HG02938 (cell line): ENCODE results near the gene RENBP.

Experiments used
- ATAC-seq: cut with Tn5 transposase; IDR thresholded peaks from one replicate; pipeline ENCODE4 v1.9.1; 2021; ENCODE audit warnings: mild to moderate bottlenecking, moderate library complexity; ENCODE audit not compliant: unreplicated experiment

RENBP gene

DNA sequence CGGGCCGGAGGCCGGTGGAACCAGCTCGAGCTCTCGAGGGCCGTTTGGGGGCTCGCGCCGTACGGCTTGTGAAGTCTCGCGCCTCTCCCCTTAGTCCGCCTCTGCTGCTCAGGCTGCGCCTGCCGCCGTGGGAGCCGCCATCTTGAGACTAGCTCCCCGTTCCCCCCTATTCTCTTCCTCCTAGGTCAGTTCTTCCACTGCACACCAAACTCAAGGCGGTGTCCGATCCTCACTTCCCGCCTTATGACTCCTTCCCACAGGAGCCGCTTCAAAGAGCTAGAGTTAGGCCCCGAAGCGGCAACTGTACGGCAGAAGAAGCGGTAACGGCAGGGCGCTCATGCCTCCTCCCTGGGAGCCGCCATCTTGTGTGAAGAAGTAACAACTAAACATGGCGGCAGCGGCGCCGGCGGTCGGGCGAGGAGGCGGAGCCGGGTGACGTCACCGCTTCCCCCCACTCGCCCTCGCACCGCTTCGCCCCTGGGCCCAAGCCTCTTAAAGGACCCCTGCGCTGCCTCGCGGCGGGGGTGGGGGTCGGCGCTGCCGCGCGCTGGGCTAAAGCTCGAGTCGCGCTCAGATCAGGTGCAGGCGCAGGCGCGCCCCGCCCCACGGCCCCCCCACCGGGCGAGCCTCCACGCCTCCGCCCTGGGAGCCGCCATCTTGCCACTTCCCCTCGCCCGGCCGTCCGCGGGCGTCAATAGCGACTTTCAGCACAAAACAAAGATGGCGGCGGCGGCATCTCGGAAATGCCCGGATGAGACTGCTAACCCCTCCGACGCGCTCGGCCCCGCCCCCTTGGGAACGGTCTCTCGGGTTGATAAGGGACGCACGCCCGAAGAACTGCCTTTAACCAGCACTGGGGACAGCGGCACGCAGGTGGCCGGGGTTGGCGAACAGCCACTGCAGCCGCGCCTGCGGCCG lies 27.3 kb upstream of the RENBP start, which contains the start of gene HCFC1:
HCFC1 (minus strand) TSS at position 369 of the 918 bp plus-strand sequence. CDS start 978 bp downstream, outside the sequence.
- ATAC-seq, result peak; percentile 43

- ATAC-seq, result peak; percentile 26
Measured at GRCh38 chrX:153971124-153971449, 26.6 kb upstream of the RENBP start.

- ATAC-seq, result peak; percentile 6
Measured at GRCh38 chrX:153970357-153971123, 26.1 kb upstream of the RENBP start.

GRCh38 chrX:153969904-153970356 lies 25.5 kb upstream of the RENBP start:
- ATAC-seq, result no peak

GRCh38 chrX:153969125-153969903 lies 24.9 kb upstream of the RENBP start:
- ATAC-seq, result no peak

DNA sequence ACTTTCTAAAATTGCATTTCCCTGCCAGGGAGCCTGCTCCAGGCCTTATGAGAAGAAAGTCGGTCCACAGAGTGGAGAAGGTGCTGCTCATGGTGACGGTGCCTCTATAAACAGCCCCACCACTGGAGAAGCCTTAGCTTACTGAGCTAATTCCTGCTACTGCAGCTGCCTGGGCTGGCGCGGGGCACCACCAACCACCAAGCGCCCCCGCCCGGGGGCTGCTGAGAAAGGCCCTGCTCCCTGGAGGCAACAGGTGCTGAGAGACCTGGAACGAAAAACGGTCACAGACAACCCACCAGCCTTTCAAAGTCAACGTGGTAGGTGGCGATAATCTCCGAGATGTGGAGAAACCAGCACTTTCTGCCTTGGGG lies 24.3 kb upstream of the RENBP start:
- ATAC-seq, result no peak

GRCh38 chrX:153968255-153968654 lies 23.8 kb upstream of the RENBP start:
- ATAC-seq, result no peak

DNA sequence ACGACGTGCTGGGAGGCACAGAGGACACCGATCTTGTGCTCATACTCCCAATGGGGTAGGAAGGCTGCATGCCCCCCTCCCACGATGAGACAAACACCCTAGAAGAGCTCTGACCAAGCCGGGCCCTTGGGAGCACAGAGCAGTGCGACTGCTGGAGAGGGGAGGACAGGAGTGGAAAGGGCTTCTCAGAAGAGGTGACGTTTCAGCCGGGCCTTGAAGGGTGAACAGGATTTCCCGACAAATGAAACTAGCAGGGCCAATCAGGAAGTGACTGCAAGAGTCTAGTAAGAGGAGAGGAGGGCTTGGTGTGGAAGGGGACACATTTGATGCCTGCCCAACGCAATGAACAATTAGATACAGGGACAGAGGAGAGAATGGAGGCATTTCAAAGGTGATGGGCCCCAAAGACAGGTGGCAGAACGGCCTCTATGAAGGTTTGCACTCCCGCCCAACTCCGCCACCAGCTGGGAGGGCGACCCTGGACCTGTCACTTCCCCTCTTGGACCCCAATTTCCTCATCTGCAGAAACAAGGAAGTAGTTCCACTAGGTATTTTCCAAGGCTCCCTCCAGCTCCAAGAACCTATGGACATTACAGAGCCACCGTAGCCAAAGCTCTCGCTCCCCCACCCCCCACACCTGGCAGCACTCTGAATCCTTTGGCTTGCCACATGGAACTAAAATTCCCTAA lies 23.2 kb upstream of the RENBP start:
- ATAC-seq, result no peak

- ATAC-seq, result no peak
Measured at GRCh38 chrX:153966841-153967535, 22.5 kb upstream of the RENBP start.

- no peak for ATAC-seq
Measured at GRCh38 chrX:153966283-153966688, 21.8 kb upstream of the RENBP start.

DNA sequence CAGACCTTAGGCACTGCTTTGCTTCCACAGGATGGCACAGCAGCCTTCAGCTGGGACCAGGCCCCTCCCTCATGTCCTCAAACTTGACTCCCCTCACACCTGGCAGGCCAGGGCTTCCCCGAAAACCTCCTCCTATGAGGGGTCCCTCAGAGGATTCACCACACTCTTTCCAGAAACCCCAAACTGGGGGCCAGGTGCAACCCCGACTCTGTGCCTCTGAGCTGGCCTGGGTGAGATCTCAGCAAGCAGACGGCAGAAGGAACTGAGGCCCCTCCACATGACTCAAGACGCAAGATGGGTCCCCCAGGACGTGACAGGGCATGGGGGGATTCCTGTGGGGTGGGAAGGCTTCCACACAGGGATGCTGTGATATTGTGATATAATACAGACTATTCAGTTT lies 21.0 kb upstream of the RENBP start:
- ATAC-seq, result no peak

DNA sequence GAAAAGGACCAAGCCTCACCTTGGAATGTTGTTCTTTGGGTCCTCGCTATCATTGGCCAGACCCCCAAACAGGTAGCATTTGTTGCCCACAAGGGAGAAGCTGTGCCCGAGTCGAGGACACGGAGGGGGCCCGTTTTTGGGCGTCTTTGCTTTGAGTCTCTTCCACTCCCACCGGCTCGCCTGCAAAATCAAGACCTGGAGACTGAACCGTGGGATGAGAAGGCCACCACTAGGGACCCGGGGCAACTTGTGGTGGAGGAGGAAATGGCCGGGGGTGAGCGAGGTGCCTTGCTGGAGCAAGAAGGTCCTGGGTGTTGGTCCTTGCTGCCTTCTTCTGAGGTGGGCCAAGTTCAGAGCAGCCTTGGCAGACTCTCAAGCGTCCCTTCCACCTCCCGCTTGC lies 19.7 kb upstream of the RENBP start:
- ATAC-seq, result no peak

- ATAC-seq, result no peak
Measured at GRCh38 chrX:153963546-153963945, 19.1 kb upstream of the RENBP start.

- no peak for ATAC-seq
Measured at GRCh38 chrX:153961292-153961691, 16.8 kb upstream of the RENBP start.

GRCh38 chrX:153960786-153961185 lies 16.3 kb upstream of the RENBP start:
- no peak for ATAC-seq

GRCh38 chrX:153960077-153960476 lies 15.6 kb upstream of the RENBP start:
- ATAC-seq, result no peak

- no peak for ATAC-seq
Measured at GRCh38 chrX:153959649-153960048, 15.2 kb upstream of the RENBP start.

- ATAC-seq, result no peak
Measured at GRCh38 chrX:153958605-153959004, 14.2 kb upstream of the RENBP start.

DNA sequence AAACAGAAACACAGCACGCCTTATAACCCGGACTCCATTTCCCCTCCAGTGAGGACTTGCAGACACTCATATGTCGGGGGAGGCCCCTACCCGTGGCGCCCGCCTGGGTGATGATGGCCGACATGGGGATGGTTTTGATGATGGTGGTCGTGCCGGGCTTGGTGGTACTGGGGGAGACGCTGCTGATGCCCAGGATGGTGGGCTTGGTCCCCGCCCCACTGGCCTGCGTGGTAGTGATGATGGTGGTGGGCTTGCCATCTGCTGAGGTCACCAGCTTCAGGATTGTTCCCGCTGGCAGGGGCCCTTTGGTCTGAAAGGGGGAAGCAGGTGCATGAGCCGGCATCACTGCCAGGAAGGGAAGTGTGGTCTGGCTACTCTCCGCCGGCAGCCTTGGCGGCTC lies 12.8 kb upstream of the RENBP start:
- ATAC-seq, result no peak
